Peyer's patch (tissue), 4 donors: ENCODE measurements around the gene SAPCD1.

Experiments used
- POLR2A ChIP-seq, 2 donors: fragments of 450-650 bp; IDR thresholded peaks; one replicate each; pipeline ENCODE4 v1.5.1; 2017; ENCODE audit warnings: antibody characterized with exemption in 2 of 2, mild to moderate bottlenecking in 2 of 2, moderate library complexity in 2 of 2
- TF ChIP-seq, protein P1 (sequence below), 6 experiments: fragments of 450-650 bp in 4 of 6; fragments of 200-600 bp in 2 of 6; sonication (generic) in 1 of 6; IDR thresholded peaks; one replicate each; pipeline ENCODE4 v1.5.1; 2017 to 2019; ENCODE audit warnings: antibody characterized with exemption in 6 of 6, mild to moderate bottlenecking in 3 of 6, moderate library complexity in 1 of 6

DNA sequence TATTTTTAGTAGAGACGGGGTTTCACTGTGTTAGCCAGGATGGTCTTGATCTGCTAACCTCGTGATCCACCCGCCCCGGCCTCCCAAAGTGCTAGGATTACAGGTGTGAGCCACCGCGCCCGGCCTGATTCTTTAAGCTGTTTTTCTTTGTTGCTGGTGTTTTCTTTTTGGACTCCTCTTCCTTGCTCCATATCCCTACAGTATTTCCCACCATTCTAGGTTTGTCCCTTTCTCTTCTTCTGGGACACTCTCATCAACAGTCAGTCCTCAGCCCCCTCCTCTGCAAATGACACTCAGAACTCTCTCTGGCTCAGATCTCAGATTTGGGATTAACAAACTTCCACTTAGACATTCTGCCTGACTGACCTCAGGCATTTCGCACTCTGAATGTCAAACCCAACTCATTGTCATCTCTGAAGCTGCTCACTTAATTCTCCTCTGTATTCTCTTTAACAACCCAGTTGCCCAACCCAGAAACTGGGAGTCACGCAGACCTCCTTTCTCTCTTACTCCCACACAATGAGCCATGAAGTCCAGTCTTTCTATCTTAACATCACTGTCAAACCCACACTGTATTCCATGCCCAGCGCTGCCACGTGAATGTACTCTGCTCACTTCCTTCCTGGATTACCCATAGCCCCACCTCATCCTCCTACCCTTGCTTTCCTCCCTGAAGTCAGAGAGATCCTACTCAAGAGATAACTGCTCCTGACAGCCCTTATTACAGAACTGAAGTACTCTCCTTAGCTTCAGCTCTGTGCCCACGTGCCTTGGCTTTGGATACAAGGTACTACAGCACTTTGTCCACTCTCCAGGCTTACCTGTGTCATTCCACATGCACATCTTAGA lies 36.7 kb upstream of the SAPCD1 start:
- TF ChIP-seq, protein P1, sequence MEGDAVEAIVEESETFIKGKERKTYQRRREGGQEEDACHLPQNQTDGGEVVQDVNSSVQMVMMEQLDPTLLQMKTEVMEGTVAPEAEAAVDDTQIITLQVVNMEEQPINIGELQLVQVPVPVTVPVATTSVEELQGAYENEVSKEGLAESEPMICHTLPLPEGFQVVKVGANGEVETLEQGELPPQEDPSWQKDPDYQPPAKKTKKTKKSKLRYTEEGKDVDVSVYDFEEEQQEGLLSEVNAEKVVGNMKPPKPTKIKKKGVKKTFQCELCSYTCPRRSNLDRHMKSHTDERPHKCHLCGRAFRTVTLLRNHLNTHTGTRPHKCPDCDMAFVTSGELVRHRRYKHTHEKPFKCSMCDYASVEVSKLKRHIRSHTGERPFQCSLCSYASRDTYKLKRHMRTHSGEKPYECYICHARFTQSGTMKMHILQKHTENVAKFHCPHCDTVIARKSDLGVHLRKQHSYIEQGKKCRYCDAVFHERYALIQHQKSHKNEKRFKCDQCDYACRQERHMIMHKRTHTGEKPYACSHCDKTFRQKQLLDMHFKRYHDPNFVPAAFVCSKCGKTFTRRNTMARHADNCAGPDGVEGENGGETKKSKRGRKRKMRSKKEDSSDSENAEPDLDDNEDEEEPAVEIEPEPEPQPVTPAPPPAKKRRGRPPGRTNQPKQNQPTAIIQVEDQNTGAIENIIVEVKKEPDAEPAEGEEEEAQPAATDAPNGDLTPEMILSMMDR (IDR thresholded peaks at IDR 0.05): no peak
- no peak for TF ChIP-seq POLR2A (IDR thresholded peaks at IDR 0.05)
